ENCODE results near the gene MBLAC1. TPM values are rescaled to one million over a fixed set of nuclear protein-coding genes. Genes with fewer than 3 reads are reported as not detected.

MBLAC1 gene
- total RNA-seq, 1 donor from 2014 or later = 4.3 TPM

DNA sequence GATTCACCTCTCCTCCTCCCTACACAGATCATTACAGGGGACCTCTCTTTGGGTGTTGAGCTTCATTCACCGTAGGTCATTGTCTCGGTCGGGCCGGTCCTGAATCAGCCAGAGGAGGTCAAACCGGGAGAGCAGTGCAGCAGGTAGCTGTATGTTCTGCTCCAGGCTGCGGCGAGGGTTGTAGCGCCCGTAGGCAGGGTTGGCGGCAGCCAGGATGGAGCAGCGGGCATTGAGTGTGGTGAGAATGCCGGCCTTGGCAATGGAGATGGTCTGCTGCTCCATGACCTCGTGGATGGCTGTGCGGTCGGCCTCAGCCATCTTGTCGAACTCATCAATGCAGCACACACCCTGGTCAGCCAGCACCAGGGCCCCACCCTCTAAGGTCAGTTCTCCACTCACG is 31.1 kb upstream of the MBLAC1 start:
- no peak for DNase-seq (ENCODE audit: low spot score)

DNA sequence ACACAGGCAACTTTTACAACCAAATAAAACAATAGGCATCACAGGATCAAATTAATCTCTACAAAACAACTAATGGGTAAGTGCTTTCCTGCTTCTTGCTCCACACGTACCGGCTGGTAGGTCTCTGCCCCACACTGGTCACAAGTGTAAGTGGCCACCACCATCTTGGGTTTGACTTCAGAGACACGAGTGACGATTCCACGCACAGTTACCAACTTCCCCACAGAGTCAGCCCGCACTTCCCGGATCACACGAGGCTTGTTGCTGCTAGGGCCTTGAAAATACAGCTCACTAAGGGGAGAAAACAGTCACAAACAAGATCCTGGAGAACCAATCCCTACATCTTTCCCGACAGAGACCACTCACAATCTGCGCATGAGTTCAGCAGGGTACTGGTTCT is 27.9 kb upstream of the MBLAC1 start:
- DNase-seq (ENCODE audit: low spot score) = no peak

DNA sequence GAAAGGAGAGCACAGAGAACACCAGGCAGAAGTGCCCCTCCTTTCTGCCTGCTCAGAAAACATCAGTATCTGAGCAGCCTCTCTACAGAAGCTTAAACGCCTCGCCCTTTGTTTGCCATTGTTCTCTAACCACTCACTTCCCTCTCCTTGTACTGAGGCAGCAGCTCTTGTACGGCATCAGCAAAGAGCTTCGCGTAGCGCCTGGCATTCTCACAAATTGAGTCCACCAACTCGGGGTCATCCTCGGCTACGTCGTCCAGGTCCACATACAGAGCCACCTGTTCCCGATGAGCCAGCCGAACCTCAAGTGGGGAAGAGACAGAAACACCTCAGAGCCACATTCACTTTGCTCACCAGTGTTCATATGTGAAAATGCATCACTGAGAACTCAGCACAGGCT is 27.3 kb upstream of the MBLAC1 start:
- no peak for DNase-seq (ENCODE audit: low spot score)

GRCh38 chr7:100100420-100101015 is 26.2 kb upstream of the MBLAC1 start:
- peak; percentile 91 for DNase-seq (ENCODE audit: low spot score)

DNA sequence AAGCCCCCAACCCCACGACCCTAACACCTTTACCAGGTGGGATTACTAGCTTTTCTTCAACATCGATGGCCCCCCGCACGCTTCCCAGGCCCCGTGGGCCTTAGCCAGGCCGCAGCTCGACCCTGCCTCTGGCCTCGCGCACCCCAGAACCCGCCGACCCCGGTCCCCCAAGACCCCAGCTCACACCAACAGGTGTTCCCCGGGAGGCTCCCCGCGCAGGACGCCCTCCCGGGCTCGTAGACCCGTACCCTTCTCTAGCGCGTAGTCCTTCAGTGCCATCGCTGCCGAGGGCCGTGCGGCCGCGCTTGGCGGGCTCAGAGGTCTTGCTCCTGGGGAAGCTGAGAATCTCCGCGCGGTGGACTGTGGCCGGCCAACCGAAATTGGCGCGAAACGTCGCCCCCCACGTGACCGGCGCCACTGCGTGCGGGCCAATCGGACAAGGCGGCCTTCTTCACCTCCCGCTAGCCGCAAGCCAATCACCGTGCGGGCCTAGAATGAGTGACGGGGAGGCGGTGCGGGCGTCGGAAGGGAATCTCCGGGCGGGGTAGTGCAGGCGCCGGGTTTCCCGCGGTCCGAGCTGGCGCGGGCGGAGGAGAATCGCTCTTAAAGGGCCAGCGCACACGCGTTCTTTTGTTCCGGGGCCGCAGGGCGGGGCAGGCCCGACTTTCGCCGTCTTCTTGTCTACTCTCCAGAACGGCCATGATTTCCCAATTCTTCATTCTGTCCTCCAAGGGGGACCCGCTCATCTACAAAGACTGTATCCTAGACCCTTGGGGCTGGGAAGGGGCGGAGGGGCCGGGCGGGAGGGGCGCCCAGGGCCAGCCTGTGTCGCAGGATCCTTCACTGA is 25.5 kb upstream of the MBLAC1 start, which contains the start of the genes AP4M1 and MCM7:
TSS of gene AP4M1 (plus strand) at position 628 of the 847 bp plus-strand sequence. CDS start at position 700, 72 bp downstream.
TSS of gene MCM7 (minus strand) at position 382 of the 847 bp plus-strand sequence. CDS start at position 279, 103 bp downstream.
- peak; percentile 99 for DNase-seq (ENCODE audit: low spot score)

GRCh38 chr7:100102950-100103840 is 23.6 kb upstream of the MBLAC1 start:
- DNase-seq (ENCODE audit: low spot score) = no peak

DNA sequence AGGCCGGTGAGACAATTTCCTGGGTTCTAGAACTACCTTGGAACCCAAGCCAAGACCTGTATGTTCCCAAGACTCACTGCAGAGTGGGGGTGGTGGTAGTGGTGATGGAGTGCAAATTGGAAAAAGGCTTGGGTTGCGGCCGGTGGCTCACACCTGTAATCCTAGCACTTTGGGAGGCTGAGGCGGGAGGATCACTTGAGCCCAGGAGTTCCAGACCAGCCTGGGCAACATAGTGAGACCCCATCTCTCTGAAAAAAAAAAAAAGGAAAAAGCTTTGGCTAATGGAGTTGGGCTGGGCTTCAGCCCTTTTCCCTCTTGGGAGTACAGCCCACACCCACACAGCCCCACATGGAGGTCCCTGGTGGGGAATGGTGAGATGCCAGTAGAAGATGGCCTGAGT is 21.2 kb upstream of the MBLAC1 start:
- DNase-seq (ENCODE audit: low spot score) = no peak

DNA sequence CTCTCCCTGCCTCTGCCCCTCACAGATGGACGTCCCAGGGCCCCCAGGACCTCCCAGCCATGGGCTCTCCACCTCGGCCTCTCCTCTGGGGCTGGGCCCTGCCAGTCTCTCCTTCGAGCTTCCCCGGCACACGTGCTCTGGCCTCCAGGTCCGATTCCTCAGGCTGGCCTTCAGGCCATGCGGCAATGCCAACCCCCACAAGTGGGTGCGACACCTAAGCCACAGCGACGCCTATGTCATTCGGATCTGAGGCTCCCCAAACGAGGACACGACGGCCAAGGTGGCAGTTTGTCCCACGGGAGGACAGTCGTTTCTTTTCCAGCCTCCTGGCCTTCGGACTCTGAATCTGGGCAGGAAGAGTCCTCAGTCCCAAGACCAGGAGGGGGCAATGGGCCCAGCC is 20.1 kb upstream of the MBLAC1 start:
- DNase-seq (ENCODE audit: low spot score) = no peak

- no peak for DNase-seq (ENCODE audit: low spot score)
Measured at GRCh38 chr7:100107125-100107737, 19.5 kb upstream of the MBLAC1 start.

DNA sequence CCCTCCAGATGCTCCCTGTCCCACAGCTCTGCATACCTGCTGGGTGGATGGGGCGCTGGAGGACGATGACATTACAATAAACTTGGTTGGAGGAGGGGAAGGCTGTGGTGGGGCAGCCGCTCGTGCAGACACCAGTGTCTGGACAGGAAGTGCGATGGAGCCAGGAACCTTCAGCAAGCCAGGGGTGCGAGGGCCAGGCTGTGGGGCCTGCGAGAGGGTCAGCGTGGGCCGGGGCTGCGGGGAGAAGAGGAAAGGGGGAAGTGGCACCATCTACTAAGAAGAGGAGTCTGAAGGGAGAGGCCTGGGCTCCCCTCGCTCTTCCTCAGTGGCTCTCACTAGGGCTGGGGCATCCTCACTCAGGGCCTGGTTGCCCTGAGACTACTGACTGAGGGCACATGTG is 18.9 kb upstream of the MBLAC1 start:
- DNase-seq (ENCODE audit: low spot score) = no peak

DNA sequence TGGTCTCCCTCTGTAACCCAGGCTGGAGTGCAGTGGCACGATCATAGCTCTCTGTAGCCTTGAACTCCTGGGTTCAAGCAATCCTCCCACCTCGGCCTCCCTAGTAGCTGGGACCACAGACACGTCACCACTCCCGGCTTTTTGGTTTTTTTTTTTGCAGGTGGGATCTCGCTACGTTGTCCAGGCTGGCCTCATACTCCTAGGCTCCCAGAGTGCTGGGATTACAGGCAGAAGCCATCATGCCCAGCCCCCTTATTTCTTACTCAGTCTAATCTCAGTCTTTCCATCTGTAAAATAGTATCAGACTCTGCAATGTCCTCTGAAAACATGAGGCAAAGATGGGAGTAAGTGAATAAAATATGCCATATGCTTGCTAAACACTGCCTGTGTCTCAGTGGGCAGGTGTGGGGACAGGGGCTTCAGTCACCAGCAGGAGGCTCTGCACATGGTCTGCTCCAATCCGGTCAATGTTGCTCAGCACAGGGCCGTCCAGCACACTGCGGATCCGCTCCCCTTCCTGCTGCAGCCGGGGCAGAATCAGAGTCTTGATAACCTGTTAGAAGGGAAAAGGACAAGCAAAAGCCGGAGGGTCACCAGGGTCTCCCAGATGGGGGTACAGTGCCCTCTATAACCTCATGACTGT is 17.1 kb upstream of the MBLAC1 start:
- DNase-seq (ENCODE audit: low spot score) = no peak

DNA sequence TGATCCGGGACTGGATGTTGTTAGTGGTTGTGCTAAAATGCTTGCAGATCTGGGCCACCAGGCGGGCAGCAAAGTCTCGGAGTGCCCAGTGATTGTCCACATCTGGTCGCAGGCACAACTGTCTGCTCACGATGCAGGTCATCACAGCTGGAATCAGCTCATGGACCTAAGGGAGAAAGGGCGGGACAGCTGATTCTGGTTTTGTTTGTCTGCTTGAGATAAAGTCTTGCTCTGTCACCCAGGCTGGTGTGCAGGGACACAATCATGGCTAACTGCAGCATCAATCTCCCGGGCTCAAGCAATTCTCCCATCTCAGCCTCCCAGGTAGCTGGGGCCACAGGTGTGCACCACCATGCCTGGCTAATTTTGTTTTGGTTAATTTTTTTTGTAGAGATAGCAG is 15.6 kb upstream of the MBLAC1 start:
- DNase-seq (ENCODE audit: low spot score) = no peak

DNA sequence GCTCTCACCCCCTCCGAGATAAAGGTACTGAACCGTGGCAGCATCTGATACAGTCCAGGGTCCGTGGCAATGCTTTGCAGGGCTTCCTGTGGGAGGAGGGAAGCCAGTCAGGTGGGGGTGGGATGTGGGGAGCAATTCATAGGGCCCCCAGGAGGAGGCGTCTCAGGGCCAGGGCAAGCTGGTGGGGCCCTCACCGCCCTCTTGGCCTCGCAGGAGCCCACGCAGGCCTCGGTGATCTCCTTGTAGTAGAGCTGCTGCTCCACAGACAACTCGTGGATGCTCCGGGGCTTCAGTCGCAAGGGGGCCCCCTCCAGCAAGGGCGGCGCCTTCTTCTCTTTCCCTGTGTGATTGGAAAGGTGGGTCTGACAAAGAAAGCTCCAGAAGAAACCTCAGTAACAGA is 14.9 kb upstream of the MBLAC1 start:
- DNase-seq (ENCODE audit: low spot score) = no peak

GRCh38 chr7:100115026-100115425 is 11.7 kb upstream of the MBLAC1 start:
- no peak for DNase-seq (ENCODE audit: low spot score)

DNA sequence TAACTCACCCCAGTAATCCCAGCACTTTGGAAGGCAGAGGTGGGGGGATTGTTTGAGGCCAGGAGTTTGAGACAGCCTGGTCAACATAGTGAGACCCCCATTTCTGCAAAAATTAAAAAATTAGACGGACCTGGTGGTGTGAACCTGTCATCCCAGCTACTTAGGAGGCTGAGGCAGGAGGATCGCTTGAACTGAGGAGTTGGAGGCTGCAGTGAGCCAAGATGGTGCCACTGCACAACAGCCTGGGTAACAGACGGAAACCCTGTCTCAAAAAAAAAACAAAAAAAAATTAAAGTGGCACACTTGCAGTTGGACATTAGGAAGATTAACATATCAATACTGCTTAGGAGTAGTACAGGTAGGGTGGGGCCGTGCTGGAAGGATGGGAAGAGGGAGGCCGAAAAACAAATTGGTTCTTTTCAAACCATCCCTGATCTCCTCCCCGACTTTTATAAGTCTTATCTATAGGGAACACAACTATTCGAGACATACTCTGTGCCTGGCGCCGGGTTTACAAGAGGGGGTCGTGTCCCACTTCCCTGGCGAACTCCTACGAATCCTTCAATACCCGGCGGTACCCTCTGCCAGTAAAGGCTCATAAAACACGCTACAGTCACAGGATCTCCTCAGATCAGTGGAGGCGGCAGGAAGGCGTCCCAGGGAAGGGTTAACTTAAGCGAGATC is 8.2 kb upstream of the MBLAC1 start:
- DNase-seq (ENCODE audit: low spot score) = no peak

- peak; percentile 96 for DNase-seq (ENCODE audit: low spot score)
Measured at GRCh38 chr7:100119072-100119969, 7.4 kb upstream of the MBLAC1 start, which contains the start of the genes CNPY4 and TAF6. TSS of gene CNPY4 (plus strand) at chr7:100119634. CDS start at chr7:100119745, 111 bp downstream. TSS of gene TAF6 (minus strand) at chr7:100119358. CDS start at chr7:100114209, 5,149 bp downstream.

DNA sequence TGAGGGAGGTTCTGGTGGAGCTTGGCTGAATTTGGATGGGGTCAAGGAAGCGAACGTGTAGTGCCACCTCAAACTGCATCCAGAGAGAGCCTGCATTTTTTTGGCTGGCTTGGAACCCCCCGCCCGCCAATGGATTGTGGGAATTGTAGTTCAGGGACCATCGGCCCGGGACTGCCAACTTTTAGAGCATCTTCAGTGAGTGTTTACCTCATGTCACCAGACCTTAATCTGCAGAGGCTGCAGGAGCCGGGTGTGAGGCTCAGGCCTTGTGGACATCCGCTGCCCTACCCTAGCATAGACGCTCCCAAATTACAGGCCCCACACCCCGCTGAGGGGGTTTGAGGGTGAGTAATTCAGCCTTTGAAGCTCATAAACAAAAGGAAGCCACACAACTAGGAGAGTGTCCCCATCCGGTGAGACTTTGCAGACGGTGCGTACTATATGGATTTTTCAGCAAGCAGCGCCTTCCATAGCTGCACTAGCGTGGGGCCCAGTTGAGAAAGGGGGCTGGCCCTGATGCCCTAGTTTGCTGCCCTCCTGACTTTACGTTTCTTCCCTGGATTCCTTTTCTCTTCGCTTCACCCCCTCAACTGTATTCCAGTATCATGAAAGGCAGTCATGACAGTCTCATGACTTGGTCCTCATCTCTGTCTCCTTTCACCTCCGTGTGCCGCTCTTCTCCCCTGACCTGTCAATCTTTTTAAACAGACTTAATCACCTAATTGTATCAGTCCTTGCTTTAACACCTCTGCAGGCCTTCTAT is 6.6 kb upstream of the MBLAC1 start:
- DNase-seq (ENCODE audit: low spot score) = peak; percentile 66

DNA sequence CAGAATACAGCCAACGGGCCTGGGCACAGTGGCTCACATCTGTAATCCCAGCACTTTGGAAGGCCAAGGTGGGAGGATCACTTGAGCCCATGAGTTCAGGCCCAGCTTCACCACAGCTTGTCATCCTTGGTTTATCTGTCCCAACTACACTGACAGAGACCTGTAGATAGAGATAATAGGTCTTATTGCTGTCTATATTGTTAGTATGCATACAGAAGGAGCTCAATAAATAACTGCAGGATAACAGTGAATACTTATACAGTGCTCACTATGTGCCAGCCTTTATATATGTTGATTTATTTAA is 6.1 kb upstream of the MBLAC1 start:
- no peak for DNase-seq (ENCODE audit: low spot score)

GRCh38 chr7:100122067-100122466 is 4.7 kb upstream of the MBLAC1 start:
- peak; percentile 84 for DNase-seq (ENCODE audit: low spot score)

Data from mucosa of gallbladder (tissue), 1 donor.